ENCODE measurements around the gene ACTN2.
"Not testable (repeated sequence)": the region's sequence is repeated elsewhere in the genome, so short reads cannot be mapped to it uniquely, and the experiment has no call there.

The ACTN2 gene

DNA sequence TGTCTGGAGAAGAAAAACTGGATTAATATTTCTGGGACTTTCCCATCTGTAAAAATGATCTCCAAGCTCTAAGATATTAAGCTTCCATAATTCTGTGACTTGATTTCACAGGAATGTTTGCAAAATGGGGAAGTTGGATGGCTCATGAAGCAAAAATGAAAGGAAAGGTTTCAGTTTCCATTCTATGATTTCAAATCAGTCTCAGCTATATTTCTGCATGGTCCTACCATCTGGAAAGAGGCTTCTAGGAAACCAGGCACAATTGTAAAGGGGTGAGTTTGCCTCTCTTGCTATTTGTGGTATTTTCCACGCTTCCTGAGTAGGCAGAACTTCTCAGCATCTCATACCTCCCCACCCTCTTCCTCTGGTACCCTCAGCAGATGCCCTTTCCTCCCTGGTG, 22.4 kb upstream of the ACTN2 start:
- Histone ChIP-seq H4K20me1 (ENCODE audit: control insufficient read depth, insufficient read depth, low read depth, low read length) (no peaks in the 10 kb centered on the region), H3K27ac (ENCODE audit: low read depth, low read length) (no peak overlapping the region), H3K4me2 (ENCODE audit: low read length) (no peak overlapping the region), H3K36me3 (ENCODE audit: control insufficient read depth, low read length) (no peaks in the 10 kb centered on the region), H3K27me3 (ENCODE audit: control insufficient read depth, low read length) (no peaks in the 10 kb centered on the region), H3K9me3 (ENCODE audit: control insufficient read depth, insufficient read depth, low read length) (no peaks in the 10 kb centered on the region), H3K4me3 (ENCODE audit: low read length) (no peak overlapping the region), H3K4me1 (ENCODE audit: control insufficient read depth, low read length) (no peaks in the 10 kb centered on the region), H3F3A (ENCODE audit: control insufficient read depth, insufficient read depth) (no peaks in the 10 kb centered on the region), H3K9me2 (replicated peaks; ENCODE audit: control insufficient read depth, low read length) (no peaks in the 10 kb centered on the region), H3K79me2 (ENCODE audit: control insufficient read depth, low read length) (no peaks in the 10 kb centered on the region)
- TF ChIP-seq, protein P1, sequence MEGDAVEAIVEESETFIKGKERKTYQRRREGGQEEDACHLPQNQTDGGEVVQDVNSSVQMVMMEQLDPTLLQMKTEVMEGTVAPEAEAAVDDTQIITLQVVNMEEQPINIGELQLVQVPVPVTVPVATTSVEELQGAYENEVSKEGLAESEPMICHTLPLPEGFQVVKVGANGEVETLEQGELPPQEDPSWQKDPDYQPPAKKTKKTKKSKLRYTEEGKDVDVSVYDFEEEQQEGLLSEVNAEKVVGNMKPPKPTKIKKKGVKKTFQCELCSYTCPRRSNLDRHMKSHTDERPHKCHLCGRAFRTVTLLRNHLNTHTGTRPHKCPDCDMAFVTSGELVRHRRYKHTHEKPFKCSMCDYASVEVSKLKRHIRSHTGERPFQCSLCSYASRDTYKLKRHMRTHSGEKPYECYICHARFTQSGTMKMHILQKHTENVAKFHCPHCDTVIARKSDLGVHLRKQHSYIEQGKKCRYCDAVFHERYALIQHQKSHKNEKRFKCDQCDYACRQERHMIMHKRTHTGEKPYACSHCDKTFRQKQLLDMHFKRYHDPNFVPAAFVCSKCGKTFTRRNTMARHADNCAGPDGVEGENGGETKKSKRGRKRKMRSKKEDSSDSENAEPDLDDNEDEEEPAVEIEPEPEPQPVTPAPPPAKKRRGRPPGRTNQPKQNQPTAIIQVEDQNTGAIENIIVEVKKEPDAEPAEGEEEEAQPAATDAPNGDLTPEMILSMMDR (IDR thresholded peaks at IDR 0.05; ENCODE audit: low read depth, low read length, poor library complexity, severe bottlenecking) = no peak
- no peak for TF ChIP-seq EZH2phosphoT487 (IDR thresholded peaks at IDR 0.05; ENCODE audit: borderline replicate concordance, low read length)

DNA sequence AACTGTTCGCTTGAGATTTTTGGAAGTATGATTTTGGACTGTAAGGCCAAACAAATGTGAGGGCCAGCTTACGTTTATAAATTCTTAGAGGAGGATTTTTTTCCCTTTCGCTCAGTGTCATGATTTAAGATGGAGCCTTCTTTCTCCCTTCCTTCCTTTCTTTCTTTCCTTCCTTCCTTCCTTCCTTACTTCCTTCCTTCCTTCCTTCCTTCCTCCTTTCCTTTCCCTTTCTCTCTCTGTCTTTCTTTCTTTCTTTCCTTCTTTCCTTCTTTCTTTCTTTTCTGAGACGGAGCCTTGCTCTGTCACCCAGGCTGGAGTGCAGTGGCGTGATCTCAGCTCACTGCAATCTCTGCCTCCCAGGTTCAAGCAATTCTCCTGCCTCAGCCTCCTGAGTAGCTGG, 17.4 kb upstream of the ACTN2 start:
- H3K27me3 ChIP-seq (ENCODE audit: control insufficient read depth, low read length); H3K4me3 ChIP-seq (ENCODE audit: low read length); H4K20me1 ChIP-seq (ENCODE audit: control insufficient read depth, insufficient read depth, low read depth, low read length): not testable (repeated sequence)

DNA sequence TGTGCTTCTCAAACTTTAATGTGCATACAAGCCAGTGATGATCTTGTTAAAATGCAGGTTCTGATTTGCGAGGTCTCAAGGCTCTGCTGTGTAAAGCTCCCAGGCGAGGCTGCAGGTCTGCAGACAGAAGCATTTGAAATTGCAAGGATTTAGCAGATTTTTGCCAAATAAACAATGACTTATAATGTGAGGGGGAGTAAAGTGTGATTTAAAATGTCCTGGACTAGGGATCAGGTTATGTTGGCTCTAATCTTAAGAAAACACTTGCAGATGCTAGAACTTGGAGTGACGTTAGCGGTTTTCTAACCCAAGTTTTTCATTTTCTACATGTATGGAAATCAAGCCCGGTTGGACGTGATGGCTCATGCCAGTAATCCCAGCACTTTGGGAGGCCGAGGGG, 16.2 kb upstream of the ACTN2 start:
- no peak overlapping the region for H3K4me3 ChIP-seq (ENCODE audit: low read length)
- H3K36me3 ChIP-seq (ENCODE audit: control insufficient read depth, low read length) = no peaks in the 10 kb centered on the region
- H3K9me3 ChIP-seq (ENCODE audit: control insufficient read depth, insufficient read depth, low read length) = no peaks in the 10 kb centered on the region
- H3K79me2 ChIP-seq (ENCODE audit: control insufficient read depth, low read length) = no peaks in the 10 kb centered on the region
- H3K9me2 ChIP-seq (replicated peaks; ENCODE audit: control insufficient read depth, low read length) = no peaks in the 10 kb centered on the region
- no peak overlapping the region for H3K27ac ChIP-seq (ENCODE audit: low read depth, low read length)
- H3K27me3 ChIP-seq (ENCODE audit: control insufficient read depth, low read length) = peaks cover 6% of the 10 kb centered on the region; the same call in 1 of the 2 replicates
- TF ChIP-seq, protein P1 (IDR thresholded peaks at IDR 0.05; ENCODE audit: low read depth, low read length, poor library complexity, severe bottlenecking) = no peak
- TF ChIP-seq EZH2phosphoT487 (IDR thresholded peaks at IDR 0.05; ENCODE audit: borderline replicate concordance, low read length) = no peak
- no peaks in the 10 kb centered on the region for H3F3A ChIP-seq (ENCODE audit: control insufficient read depth, insufficient read depth)
- H3K4me1 ChIP-seq (ENCODE audit: control insufficient read depth, low read length) = no peaks in the 10 kb centered on the region
- no peak overlapping the region for H3K4me2 ChIP-seq (ENCODE audit: low read length)
- H4K20me1 ChIP-seq (ENCODE audit: control insufficient read depth, insufficient read depth, low read depth, low read length) = no peaks in the 10 kb centered on the region

More for the DNA sequence above, 17.4 kb upstream of the ACTN2 start:
- not testable (repeated sequence) for H3K36me3 ChIP-seq (ENCODE audit: control insufficient read depth, low read length); H3K79me2 ChIP-seq (ENCODE audit: control insufficient read depth, low read length); H3F3A ChIP-seq (ENCODE audit: control insufficient read depth, insufficient read depth); H3K9me3 ChIP-seq (ENCODE audit: control insufficient read depth, insufficient read depth, low read length); H3K27ac ChIP-seq (ENCODE audit: low read depth, low read length); H3K4me2 ChIP-seq (ENCODE audit: low read length); H3K4me1 ChIP-seq (ENCODE audit: control insufficient read depth, low read length); H3K9me2 ChIP-seq (replicated peaks; ENCODE audit: control insufficient read depth, low read length)

DNA sequence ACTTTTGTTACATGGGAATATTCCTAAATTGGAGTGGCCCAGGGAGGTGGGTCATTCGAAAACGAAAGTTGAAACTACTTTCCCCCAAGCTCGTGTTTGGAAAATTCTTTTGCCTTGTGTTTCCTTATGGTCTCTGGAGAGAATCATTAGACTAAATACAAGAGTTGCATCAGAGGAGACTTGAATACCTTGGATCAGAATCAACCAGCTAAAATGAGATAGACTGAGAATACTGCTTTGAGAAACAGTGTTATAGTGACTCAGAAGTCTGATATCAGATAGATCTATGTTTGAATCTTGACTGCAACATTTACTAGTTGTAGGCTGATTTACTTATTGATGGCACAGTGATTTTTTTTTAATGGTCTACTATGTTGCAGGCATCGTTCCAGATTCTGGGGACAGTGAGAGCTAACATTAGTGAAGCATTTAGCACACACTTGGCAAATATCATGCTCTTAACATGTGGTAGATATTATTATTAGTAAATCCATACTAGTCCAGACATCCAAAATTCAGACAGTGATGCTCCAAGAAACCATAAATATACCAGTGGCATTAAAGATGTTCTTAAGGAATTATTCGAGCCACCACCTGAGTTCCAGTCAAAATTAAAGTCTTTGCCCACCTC, 12.9 kb upstream of the ACTN2 start:
- H3K4me2 ChIP-seq (ENCODE audit: low read length) = no peak overlapping the region

More for the DNA sequence above, 12.9 kb upstream of the ACTN2 start:
- TF ChIP-seq EZH2phosphoT487 (IDR thresholded peaks at IDR 0.05; ENCODE audit: borderline replicate concordance, low read length) = no peak
- TF ChIP-seq, protein P1 (IDR thresholded peaks at IDR 0.05; ENCODE audit: low read depth, low read length, poor library complexity, severe bottlenecking) = no peak
- Histone ChIP-seq H3K27me3 (ENCODE audit: control insufficient read depth, low read length) (peaks cover 11% of the 10 kb centered on the region; the same call in 1 of the 2 replicates), H3K27ac (ENCODE audit: low read depth, low read length) (no peak overlapping the region), H3K79me2 (ENCODE audit: control insufficient read depth, low read length) (no peaks in the 10 kb centered on the region), H3K36me3 (ENCODE audit: control insufficient read depth, low read length) (no peaks in the 10 kb centered on the region), H4K20me1 (ENCODE audit: control insufficient read depth, insufficient read depth, low read depth, low read length) (no peaks in the 10 kb centered on the region), H3F3A (ENCODE audit: control insufficient read depth, insufficient read depth) (no peaks in the 10 kb centered on the region), H3K4me3 (ENCODE audit: low read length) (no peak overlapping the region), H3K9me2 (replicated peaks; ENCODE audit: control insufficient read depth, low read length) (no peaks in the 10 kb centered on the region), H3K4me1 (ENCODE audit: control insufficient read depth, low read length) (no peaks in the 10 kb centered on the region), H3K9me3 (ENCODE audit: control insufficient read depth, insufficient read depth, low read length) (no peaks in the 10 kb centered on the region)
